Suprapubic skin (tissue), 3 donors: ENCODE results near the gene RNF220.

ENCODE experiments used
- EP300 ChIP-seq: sonication (generic); formaldehyde crosslinking; IDR thresholded peaks from one replicate; pipeline ENCODE4 v1.6.1; 2017; ENCODE audit warnings: antibody characterized with exemption
- POLR2A ChIP-seq, 2 donors: fragments of 450-650 bp; IDR thresholded peaks; one replicate each; pipeline ENCODE4 v1.6.1; 2017; ENCODE audit warnings: antibody characterized with exemption in 2 of 2, mild to moderate bottlenecking in 2 of 2, moderate library complexity in 2 of 2
- TF ChIP-seq, protein P1 (sequence below), 2 donors: fragments of 200-600 bp in 1 of 2; fragments of 450-650 bp in 1 of 2; sonication (generic) in 1 of 2; IDR thresholded peaks; one replicate each; pipeline ENCODE4 v1.5.1; 2016 to 2019; ENCODE audit warnings: antibody characterized with exemption in 2 of 2, mild to moderate bottlenecking in 1 of 2, moderate library complexity in 1 of 2

DNA sequence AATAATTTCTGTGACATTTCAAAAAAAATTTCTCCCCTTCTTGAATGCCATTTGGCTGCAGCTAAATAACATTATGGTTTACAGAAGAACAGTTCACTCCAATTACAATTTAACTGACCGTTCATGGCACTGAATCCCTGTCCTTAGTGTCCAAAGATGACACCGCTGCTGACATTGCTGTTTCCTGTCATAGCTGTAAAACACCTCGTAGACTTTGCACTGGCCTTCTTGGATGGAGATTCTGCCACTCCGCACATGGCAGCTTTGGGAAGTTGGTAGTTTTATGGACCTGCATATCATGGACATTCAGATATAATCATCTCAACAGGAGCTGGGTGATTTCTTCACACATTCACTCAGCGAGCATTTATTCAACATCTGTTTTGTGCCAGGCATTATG, 274.4 kb downstream of the RNF220 start:
- TF ChIP-seq, protein P1, sequence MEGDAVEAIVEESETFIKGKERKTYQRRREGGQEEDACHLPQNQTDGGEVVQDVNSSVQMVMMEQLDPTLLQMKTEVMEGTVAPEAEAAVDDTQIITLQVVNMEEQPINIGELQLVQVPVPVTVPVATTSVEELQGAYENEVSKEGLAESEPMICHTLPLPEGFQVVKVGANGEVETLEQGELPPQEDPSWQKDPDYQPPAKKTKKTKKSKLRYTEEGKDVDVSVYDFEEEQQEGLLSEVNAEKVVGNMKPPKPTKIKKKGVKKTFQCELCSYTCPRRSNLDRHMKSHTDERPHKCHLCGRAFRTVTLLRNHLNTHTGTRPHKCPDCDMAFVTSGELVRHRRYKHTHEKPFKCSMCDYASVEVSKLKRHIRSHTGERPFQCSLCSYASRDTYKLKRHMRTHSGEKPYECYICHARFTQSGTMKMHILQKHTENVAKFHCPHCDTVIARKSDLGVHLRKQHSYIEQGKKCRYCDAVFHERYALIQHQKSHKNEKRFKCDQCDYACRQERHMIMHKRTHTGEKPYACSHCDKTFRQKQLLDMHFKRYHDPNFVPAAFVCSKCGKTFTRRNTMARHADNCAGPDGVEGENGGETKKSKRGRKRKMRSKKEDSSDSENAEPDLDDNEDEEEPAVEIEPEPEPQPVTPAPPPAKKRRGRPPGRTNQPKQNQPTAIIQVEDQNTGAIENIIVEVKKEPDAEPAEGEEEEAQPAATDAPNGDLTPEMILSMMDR (IDR thresholded peaks at IDR 0.05) = no peak
- no peak for TF ChIP-seq POLR2A (IDR thresholded peaks at IDR 0.05)
- no peak for TF ChIP-seq EP300
